ENCODE measurements around the gene MINDY4. TPM values are rescaled to one million over a fixed set of nuclear protein-coding genes. Genes with fewer than 3 reads are reported as not detected.

MINDY4 gene
- total RNA-seq, 1 experiment from 2014 or later: 3.0 TPM

DNA sequence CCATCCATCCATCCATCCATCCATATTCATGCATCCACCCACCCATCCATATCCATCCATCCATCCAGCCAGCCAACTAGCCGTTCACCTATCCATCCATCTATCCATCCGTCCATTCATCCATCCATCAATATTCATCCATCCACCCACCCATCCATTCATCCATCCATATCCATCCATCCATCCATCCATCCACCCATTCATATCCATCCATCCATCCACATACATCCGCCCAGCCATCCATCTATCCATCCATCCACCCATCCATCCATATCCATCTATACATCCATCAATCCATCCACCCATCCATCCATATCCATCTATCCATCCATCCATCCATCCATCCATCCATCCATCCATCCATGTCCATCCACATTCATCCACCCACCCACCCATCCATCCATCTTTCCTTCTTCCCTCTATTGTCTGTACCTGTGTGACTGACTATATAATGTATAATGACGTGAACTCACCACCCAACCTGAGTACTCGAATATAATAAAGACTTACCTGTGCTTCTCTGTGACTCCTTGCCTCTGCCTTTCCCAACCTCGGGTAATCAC, 16.8 kb upstream of the MINDY4 start:
- Histone ChIP-seq H3K36me3 (ENCODE audit: low read depth, low read length) (no peaks in the 10 kb centered on the region), H3F3A (ENCODE audit: low read length, unreplicated experiment) (no peaks in the 10 kb centered on the region), H3K27me3 (ENCODE audit: low read length) (no peaks in the 10 kb centered on the region), H3K9me2 (replicated peaks; ENCODE audit: low read length) (no peaks in the 10 kb centered on the region), H3K79me2 (ENCODE audit: low read length) (no peaks in the 10 kb centered on the region), H2AFZ (ENCODE audit: low read length) (no peak overlapping the region), H3K9me3 (ENCODE audit: low read length) (no peaks in the 10 kb centered on the region), H4K20me1 (ENCODE audit: low read length) (no peaks in the 10 kb centered on the region), H3K4me3 (ENCODE audit: low read length) (no peak overlapping the region), H3K4me2 (ENCODE audit: low read length) (no peak overlapping the region), H3K27ac (ENCODE audit: low read length) (no peak overlapping the region), H3K4me1 (ENCODE audit: insufficient read depth, low read length) (no peaks in the 10 kb centered on the region), H3K9ac (ENCODE audit: low read length) (no peak overlapping the region)
- CTCF ChIA-PET: no interaction called here
- no TSS peak for BruUV-seq (replicated peaks)
- DNase-seq (no peak), ATAC-seq (no peak)
- TF ChIP-seq EZH2phosphoT487 (IDR thresholded peaks at IDR 0.05; ENCODE audit: borderline replicate concordance, low read length): no peak
- TF ChIP-seq, protein P1, sequence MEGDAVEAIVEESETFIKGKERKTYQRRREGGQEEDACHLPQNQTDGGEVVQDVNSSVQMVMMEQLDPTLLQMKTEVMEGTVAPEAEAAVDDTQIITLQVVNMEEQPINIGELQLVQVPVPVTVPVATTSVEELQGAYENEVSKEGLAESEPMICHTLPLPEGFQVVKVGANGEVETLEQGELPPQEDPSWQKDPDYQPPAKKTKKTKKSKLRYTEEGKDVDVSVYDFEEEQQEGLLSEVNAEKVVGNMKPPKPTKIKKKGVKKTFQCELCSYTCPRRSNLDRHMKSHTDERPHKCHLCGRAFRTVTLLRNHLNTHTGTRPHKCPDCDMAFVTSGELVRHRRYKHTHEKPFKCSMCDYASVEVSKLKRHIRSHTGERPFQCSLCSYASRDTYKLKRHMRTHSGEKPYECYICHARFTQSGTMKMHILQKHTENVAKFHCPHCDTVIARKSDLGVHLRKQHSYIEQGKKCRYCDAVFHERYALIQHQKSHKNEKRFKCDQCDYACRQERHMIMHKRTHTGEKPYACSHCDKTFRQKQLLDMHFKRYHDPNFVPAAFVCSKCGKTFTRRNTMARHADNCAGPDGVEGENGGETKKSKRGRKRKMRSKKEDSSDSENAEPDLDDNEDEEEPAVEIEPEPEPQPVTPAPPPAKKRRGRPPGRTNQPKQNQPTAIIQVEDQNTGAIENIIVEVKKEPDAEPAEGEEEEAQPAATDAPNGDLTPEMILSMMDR (conservative IDR thresholded peaks at IDR 0.05; ENCODE audit: low read depth, low read length): no peak
- no peak for TF ChIP-seq EZH2 (IDR thresholded peaks at IDR 0.05; ENCODE audit: low read length, unreplicated experiment)
- intact Hi-C loops (cut with micrococcal nuclease): no loop called here
- POLR2A ChIA-PET (ENCODE audit: unreplicated experiment): no interaction called here

DNA sequence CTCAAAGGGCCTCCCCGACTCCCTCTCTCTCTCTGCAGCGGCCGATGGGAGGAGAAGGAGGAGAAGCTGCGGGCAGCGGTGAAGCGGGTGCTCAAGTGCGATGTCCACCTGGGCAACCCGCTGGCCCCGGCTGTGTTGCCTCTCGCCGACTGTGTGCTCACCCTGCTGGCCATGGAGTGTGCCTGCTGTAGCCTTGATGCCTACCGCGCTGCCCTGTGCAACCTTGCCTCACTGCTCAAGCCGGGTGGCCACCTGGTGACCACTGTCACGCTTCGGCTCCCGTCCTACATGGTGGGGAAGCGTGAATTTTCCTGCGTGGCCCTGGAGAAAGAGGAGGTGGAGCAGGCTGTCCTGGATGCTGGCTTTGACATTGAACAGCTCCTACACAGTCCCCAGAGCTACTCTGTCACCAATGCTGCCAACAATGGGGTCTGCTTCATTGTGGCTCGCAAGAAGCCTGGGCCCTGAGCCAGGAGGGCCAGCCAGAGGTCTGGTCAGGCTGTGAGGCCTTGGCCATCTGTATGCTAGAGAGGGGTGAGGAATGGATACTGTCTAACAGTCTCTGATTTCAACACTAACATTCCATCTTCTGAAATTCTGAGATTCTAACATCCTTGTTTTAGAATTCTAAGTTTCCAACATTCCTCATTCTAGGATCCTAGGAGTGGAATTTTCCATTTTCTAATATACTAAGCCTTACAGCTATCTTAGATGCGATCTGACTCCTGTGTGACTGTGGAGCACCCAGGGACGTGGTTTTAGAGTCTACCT, 15.6 kb upstream of the MINDY4 start:
- ChIA-PET POLR2A (ENCODE audit: unreplicated experiment) (no interaction called here), CTCF (no interaction called here)
- ATAC-seq (no peak), DNase-seq (no peak)
- Histone ChIP-seq H3K4me1 (ENCODE audit: insufficient read depth, low read length) (no peaks in the 10 kb centered on the region), H3F3A (ENCODE audit: low read length, unreplicated experiment) (no peaks in the 10 kb centered on the region), H3K9me2 (replicated peaks; ENCODE audit: low read length) (no peaks in the 10 kb centered on the region), H3K9me3 (ENCODE audit: low read length) (no peaks in the 10 kb centered on the region), H4K20me1 (ENCODE audit: low read length) (no peaks in the 10 kb centered on the region), H3K9ac (ENCODE audit: low read length) (no peak overlapping the region), H3K27me3 (ENCODE audit: low read length) (peaks cover 7% of the 10 kb centered on the region; the same call in 1 of the 2 replicates), H3K79me2 (ENCODE audit: low read length) (no peaks in the 10 kb centered on the region), H3K27ac (ENCODE audit: low read length) (no peak overlapping the region), H2AFZ (ENCODE audit: low read length) (no peak overlapping the region), H3K4me3 (ENCODE audit: low read length) (no peak overlapping the region), H3K36me3 (ENCODE audit: low read depth, low read length) (no peaks in the 10 kb centered on the region), H3K4me2 (ENCODE audit: low read length) (no peak overlapping the region)
- intact Hi-C loops (cut with micrococcal nuclease): no loop called here
- no peak for TF ChIP-seq EZH2phosphoT487 (IDR thresholded peaks at IDR 0.05; ENCODE audit: borderline replicate concordance, low read length)
- TF ChIP-seq, protein P1 (conservative IDR thresholded peaks at IDR 0.05; ENCODE audit: low read depth, low read length): no peak
- no peak for TF ChIP-seq EZH2 (IDR thresholded peaks at IDR 0.05; ENCODE audit: low read length, unreplicated experiment)
- BruUV-seq (replicated peaks): no TSS peak

DNA sequence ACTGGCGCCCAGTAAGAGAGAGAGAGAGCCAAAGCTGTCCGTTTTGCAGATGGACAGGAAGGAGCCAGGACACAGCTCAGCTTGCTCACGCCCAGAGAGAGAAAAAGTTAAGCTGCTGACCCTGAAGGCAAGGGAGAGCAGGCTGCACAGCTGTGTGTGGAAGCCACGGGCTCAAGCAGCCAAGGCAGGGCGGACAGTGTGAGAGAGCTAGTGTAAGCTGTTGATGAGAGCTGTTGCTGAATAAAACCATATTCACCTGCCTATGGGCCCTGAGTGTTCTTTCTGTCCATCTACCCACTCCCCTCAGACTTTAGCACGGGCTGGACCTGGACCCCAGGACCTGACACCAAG, 13.9 kb upstream of the MINDY4 start:
- Histone ChIP-seq H3K4me3 (ENCODE audit: low read length) (no peak overlapping the region), H3K9me2 (replicated peaks; ENCODE audit: low read length) (no peaks in the 10 kb centered on the region), H3K4me1 (ENCODE audit: insufficient read depth, low read length) (no peaks in the 10 kb centered on the region), H3K27me3 (ENCODE audit: low read length) (peaks cover 7% of the 10 kb centered on the region; the same call in 1 of the 2 replicates), H4K20me1 (ENCODE audit: low read length) (no peaks in the 10 kb centered on the region), H3K4me2 (ENCODE audit: low read length) (no peak overlapping the region), H3K9ac (ENCODE audit: low read length) (no peak overlapping the region), H3K9me3 (ENCODE audit: low read length) (no peaks in the 10 kb centered on the region), H3F3A (ENCODE audit: low read length, unreplicated experiment) (no peaks in the 10 kb centered on the region), H3K27ac (ENCODE audit: low read length) (no peak overlapping the region), H2AFZ (ENCODE audit: low read length) (no peak overlapping the region), H3K36me3 (ENCODE audit: low read depth, low read length) (no peaks in the 10 kb centered on the region), H3K79me2 (ENCODE audit: low read length) (no peaks in the 10 kb centered on the region)
- no TSS peak for BruUV-seq (replicated peaks)
- TF ChIP-seq EZH2phosphoT487 (IDR thresholded peaks at IDR 0.05; ENCODE audit: borderline replicate concordance, low read length) (no peak), EZH2 (IDR thresholded peaks at IDR 0.05; ENCODE audit: low read length, unreplicated experiment) (no peak)
- TF ChIP-seq, protein P1 (conservative IDR thresholded peaks at IDR 0.05; ENCODE audit: low read depth, low read length): no peak
- DNase-seq: no peak
- ATAC-seq: no peak
- CTCF ChIA-PET: no interaction called here
- POLR2A ChIA-PET (ENCODE audit: unreplicated experiment): no interaction called here
- intact Hi-C loops (cut with micrococcal nuclease): no loop called here

All from PC-3 (cell line).